ENCODE results near the gene TMEM132C.

- TF ChIP-seq REST (IDR thresholded peaks at IDR 0.05; ENCODE audit: insufficient read depth in 1 of 2, low read depth in 2 of 2, low read length in 2 of 2) (no peak), POLR2AphosphoS5 (IDR thresholded peaks at IDR 0.05; ENCODE audit: low read depth, low read length) (no peak)
Observed at GRCh38 chr12:128353301-128353700, 86.3 kb downstream of the TMEM132C start.
